Kidney (tissue), 14 donors: ENCODE measurements around the gene CXXC5. TPM values are rescaled to one million over a fixed set of nuclear protein-coding genes. Genes with fewer than 3 reads are reported as not detected.

ENCODE experiments used
- DNase-seq, 5 donors: peaks; one replicate each; pipeline ENCODE4 v3.0.0-alpha.2; 2013 to 2020
- FAIRE-seq: peaks from 2 replicates; lab custom pipeline; 2012; peaks lifted over from hg19 to GRCh38; lab: Jason Lieb, UNC
- H3K27ac ChIP-seq, 2 donors: one replicate each; pipeline ENCODE4 v1.7.0; 2013; ENCODE audit warnings: low read depth in 2 of 2, low read length in 2 of 2, inconsistent platforms in 1 of 2
- H3K27me3 ChIP-seq: one replicate; pipeline ENCODE4 v1.7.1; 2013; ENCODE audit warnings: low read length, inconsistent platforms; ENCODE audit not compliant: control insufficient read depth, insufficient read depth
- H3K36me3 ChIP-seq, 3 donors: one replicate each; pipeline versions ENCODE4 v1.7.0 to v1.7.1; 2013; ENCODE audit warnings: low read length in 3 of 3, control low read depth in 1 of 3, inconsistent platforms in 1 of 3; ENCODE audit not compliant: insufficient read depth in 3 of 3, control insufficient read depth in 2 of 3
- H3K4me1 ChIP-seq, 3 donors: one replicate each; pipeline versions ENCODE4 v1.7.0 to v1.7.1; 2013; ENCODE audit warnings: low read length in 3 of 3, inconsistent platforms in 1 of 3, low read depth in 1 of 3; ENCODE audit not compliant: control insufficient read depth in 2 of 3, insufficient read depth in 2 of 3
- H3K4me3 ChIP-seq, 3 donors: one replicate each; pipeline versions ENCODE4 v1.7.0 to v1.8.1; 2013; ENCODE audit warnings: low read length in 3 of 3, control low read depth in 1 of 3, inconsistent platforms in 1 of 3
- H3K9ac ChIP-seq, 3 donors: one replicate each; pipeline versions ENCODE4 v1.7.0 to v1.7.1; 2013; ENCODE audit warnings: low read length in 3 of 3, control low read depth in 1 of 3, inconsistent platforms in 1 of 3
- H3K9me3 ChIP-seq, 3 donors: one replicate each; pipeline versions ENCODE4 v1.7.0 to v1.7.1; 2013; ENCODE audit warnings: low read length in 3 of 3, control low read depth in 1 of 3, inconsistent platforms in 1 of 3; ENCODE audit not compliant: control insufficient read depth in 2 of 3, insufficient read depth in 1 of 3
- CTCF ChIP-seq: IDR thresholded peaks from 3 replicates; pipeline ENCODE4 v1.5.1; 2012; ENCODE audit warnings: mild to moderate bottlenecking, moderate library complexity, borderline replicate concordance; ENCODE audit not compliant: insufficient read depth; ENCODE audit errors: extremely low read depth
- intact Hi-C: fragments of 100-400 bp; cut with DNase I; formaldehyde crosslinking; loops from one replicate; pipeline ENCODE4 v1.11.1; 2022
- polyA plus RNA-seq: library from polyadenylated mRNA; stranded (reverse); fragments of 350-450 nt; fragmentation: Illumina TruSeq; extraction: RNeasy Lipid Tissue Mini Kit (QIAGEN cat#74804); gene quantifications from one replicate; pipeline ENCODE4 v1.2.3, GENCODE V29; 2014; ENCODE audit warnings: low read depth, low replicate concordance; ENCODE audit not compliant: insufficient read depth
- total RNA-seq: library from RNA; stranded (reverse); fragmentation: NEBNext Ultra II Directional; extraction: Animal tissue kit (Norgen Biotek cat#: 25700); gene quantifications from one replicate; pipeline ENCODE4 v1.2.1, GENCODE V29; 2021
- donor health status: control.
- donor health status: control.
- donor health status: control.
- donor health status: control.
- donor health status: control.
- donor health status: DM: yes; HTN: yes; CAD: no.
- donor health status: Normal renal cell carcinoma (clear cell type).

Gene CXXC5
- total and polyA plus RNA-seq, 2 donors from 2014 or later: 116 to 122 TPM

DNA sequence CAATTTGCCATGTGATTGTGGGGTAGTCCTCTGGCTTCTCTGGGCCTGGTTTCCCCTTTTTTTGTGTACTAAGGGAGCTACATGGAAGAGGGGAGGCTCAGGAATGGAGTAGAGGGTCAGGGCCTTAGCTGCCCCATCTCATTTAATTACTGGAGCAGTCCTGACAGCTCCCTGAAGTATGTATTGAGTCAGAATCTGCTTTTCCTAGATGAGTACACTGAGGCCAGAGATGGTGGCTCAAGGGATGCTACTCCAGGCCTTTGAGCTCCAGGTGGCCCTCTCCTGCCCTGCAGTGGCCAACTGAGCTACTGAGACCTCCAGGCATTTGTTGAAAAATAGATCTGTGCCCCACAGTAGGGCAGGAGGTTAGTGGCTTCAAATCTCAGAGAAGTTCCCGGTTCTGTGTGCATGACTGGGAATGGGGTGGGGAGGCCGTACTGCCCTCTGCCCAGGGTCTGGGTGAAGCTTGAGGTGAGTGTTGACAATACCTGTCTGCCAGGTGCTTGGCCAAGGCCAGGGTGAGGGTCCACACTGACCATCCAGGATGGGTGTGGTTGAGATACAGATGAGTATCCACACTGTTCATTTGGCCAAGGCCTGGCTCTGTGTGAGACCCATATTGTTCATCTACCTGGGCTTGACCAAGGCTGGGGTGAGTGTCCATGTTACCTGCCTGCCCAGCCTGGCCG, 45.7 kb downstream of the CXXC5 start:
- H3K4me3 ChIP-seq: no peak overlapping the region
- FAIRE-seq (no peak), DNase-seq (no peak)
- H3K9ac ChIP-seq: no peak overlapping the region
- H3K27me3 ChIP-seq: no peaks in the 10 kb centered on the region
- no peaks in the 10 kb centered on the region for H3K9me3 ChIP-seq
- intact Hi-C loops: no loop called here
- no peaks in the 10 kb centered on the region for H3K36me3 ChIP-seq
- H3K27ac ChIP-seq: peak overlapping the region in 1 of 2 donors; percentile 5
- no peak for TF ChIP-seq CTCF
- peaks cover 7 to 27% (median 10%) of the 10 kb centered on the region in 3 donors for H3K4me1 ChIP-seq

DNA sequence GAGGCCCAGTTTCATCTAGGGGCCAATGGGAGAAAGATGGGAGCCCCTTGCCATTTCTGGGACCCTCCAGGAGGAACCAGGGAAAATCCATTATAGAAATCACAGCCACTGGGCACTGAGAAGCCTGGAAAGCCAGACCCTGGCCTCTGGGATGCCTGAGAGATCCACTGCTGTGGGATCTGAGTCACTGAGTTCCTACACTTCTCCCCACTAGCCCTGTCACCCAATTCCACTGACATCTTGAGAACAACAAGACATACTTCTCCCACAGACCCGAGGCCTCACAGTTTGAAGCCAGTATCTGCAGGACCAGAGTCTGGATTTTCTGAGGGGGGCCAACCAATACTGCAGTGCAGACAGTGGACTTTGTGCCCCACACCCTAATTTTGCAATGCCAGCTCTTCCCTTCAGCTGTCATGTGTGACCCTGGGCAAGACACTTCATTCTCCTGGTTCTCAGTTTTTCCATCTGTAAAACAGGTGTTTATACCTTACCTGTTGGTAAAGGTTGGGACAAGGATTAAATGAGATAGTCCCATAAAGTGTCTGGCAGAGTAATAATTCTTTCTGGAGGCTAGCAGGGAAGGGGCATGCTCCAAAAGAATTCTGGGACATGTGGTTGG, 46.5 kb downstream of the CXXC5 start:
- no peaks in the 10 kb centered on the region for H3K36me3 ChIP-seq
- no peak for DNase-seq
- FAIRE-seq: no peak
- intact Hi-C loops: no loop called here
- no peak overlapping the region for H3K4me3 ChIP-seq
- H3K9ac ChIP-seq: no peak overlapping the region
- no peaks in the 10 kb centered on the region for H3K9me3 ChIP-seq
- no peak overlapping the region for H3K27ac ChIP-seq
- TF ChIP-seq CTCF: no peak
- H3K27me3 ChIP-seq: no peaks in the 10 kb centered on the region
- H3K4me1 ChIP-seq: peaks cover 10 to 29% (median 12%) of the 10 kb centered on the region in 3 donors

DNA sequence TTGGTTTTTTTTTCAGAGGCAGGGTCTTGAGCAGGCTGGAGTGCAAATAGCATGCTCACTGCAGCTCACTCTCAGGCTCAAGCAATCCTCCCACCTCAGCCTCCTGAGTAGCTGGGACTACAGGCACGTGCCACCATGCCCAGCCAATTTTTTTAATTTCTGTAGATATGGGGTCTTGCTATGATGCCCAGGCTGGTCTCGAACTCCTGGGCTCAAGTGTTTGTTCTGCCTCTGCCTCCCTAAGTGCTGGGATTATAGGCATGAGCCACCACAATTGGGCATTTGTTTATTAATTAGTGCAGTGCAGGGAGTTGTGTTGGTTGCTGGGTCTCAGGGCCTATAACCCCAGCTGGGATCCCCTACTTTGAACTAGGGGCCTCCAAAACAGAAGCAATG, 47.0 kb downstream of the CXXC5 start:
- H3K4me1 ChIP-seq: peaks cover 7 to 26% (median 10%) of the 10 kb centered on the region in 3 donors
- H3K36me3 ChIP-seq: no peaks in the 10 kb centered on the region
- no peak for TF ChIP-seq CTCF
- FAIRE-seq (no peak), DNase-seq (no peak)
- H3K27ac ChIP-seq: peak overlapping the region in 1 of 2 donors; percentile 30
- H3K9me3 ChIP-seq: no peaks in the 10 kb centered on the region
- intact Hi-C loops: no loop called here
- no peak overlapping the region for H3K4me3 ChIP-seq
- H3K9ac ChIP-seq: no peak overlapping the region
- no peaks in the 10 kb centered on the region for H3K27me3 ChIP-seq
